HG03571 (cell line): ENCODE measurements around the gene GRHL3.

Experiments used
- ATAC-seq: cut with Tn5 transposase; IDR thresholded peaks from one replicate; pipeline ENCODE4 v1.9.1; 2021; ENCODE audit not compliant: unreplicated experiment

GRHL3 gene

GRCh38 chr1:24366707-24367106 lies 47.5 kb downstream of the GRHL3 start:
- no peak for ATAC-seq

GRCh38 chr1:24369199-24369598 lies 50.0 kb downstream of the GRHL3 start:
- ATAC-seq: no peak

- ATAC-seq: no peak
Observed at GRCh38 chr1:24369801-24370200, 50.6 kb downstream of the GRHL3 start.

- ATAC-seq: peak; percentile 59
Observed at GRCh38 chr1:24373044-24373443, 53.9 kb downstream of the GRHL3 start.

GRCh38 chr1:24373710-24374109 lies 54.6 kb downstream of the GRHL3 start:
- ATAC-seq: no peak

GRCh38 chr1:24374891-24375786 lies 56.0 kb downstream of the GRHL3 start:
- ATAC-seq: no peak

GRCh38 chr1:24379733-24380315 lies 60.7 kb downstream of the GRHL3 start:
- ATAC-seq: no peak

GRCh38 chr1:24380508-24380907 lies 61.4 kb downstream of the GRHL3 start:
- ATAC-seq: no peak

GRCh38 chr1:24381256-24381655 lies 62.1 kb downstream of the GRHL3 start:
- ATAC-seq: no peak

- no peak for ATAC-seq
Observed at GRCh38 chr1:24382165-24382577, 63.0 kb downstream of the GRHL3 start.

GRCh38 chr1:24383381-24383940 lies 64.3 kb downstream of the GRHL3 start:
- no peak for ATAC-seq

- no peak for ATAC-seq
Observed at GRCh38 chr1:24384251-24385090, 65.3 kb downstream of the GRHL3 start.

- no peak for ATAC-seq
Observed at GRCh38 chr1:24385160-24385940, 66.2 kb downstream of the GRHL3 start.

GRCh38 chr1:24386241-24386640 lies 67.1 kb downstream of the GRHL3 start:
- ATAC-seq: no peak

GRCh38 chr1:24386931-24387330 lies 67.8 kb downstream of the GRHL3 start:
- ATAC-seq: no peak

- ATAC-seq: no peak
Observed at GRCh38 chr1:24387636-24388175, 68.5 kb downstream of the GRHL3 start.

- no peak for ATAC-seq
Observed at GRCh38 chr1:24388331-24388885, 69.3 kb downstream of the GRHL3 start.

GRCh38 chr1:24389231-24389678 lies 70.1 kb downstream of the GRHL3 start:
- ATAC-seq: no peak

GRCh38 chr1:24390924-24391782 lies 72.0 kb downstream of the GRHL3 start:
- ATAC-seq: peak; percentile 48
